ENCODE results near the gene COQ10A. TPM values are rescaled to one million over a fixed set of nuclear protein-coding genes. Genes with fewer than 3 reads are reported as not detected.
"Not testable (repeated sequence)": the region's sequence is repeated elsewhere in the genome, so short reads cannot be mapped to it uniquely, and the experiment has no call there.

Gene COQ10A
- total RNA-seq, 2 donors from 2014 or later, result 20.5 to 23.2 TPM

DNA sequence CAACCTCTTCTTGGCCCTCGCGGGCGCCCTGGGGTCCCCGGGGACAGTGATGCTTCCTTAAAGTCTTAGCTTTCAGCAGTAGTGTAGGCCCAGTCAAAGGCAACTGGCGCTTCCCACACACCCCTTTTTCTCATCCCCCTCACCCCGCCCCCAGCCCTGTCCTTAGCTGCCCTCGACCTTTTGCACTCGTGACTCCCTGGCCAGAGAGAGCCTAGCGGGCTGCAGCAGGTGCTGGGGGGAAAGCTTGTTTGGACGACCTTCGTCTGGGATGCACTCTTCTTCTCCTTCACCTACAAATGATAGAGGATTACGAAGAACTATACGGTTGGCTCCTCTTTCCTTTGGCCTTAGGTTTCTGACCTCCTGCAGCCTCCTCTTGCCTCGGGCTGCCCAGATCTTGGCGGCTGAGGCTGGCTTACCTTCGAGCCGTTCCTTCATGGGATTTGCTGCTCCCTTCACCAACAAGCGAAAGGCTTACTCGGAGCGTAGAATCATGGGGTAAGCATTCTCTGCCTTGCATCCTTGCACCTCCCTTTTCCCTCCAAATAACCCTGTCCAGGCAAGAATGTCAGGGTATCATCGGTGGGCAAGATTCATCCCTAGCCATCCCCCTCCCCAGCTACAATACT lies 815 bp downstream of the COQ10A start:
- no peak overlapping the region for H3K27ac Mint-ChIP-seq
- no peaks in the 10 kb centered on the region for H3K9me3 ChIP-seq (ENCODE audit: control insufficient read depth, low read length)
- no peaks in the 10 kb centered on the region for H3K9me3 Mint-ChIP-seq

DNA sequence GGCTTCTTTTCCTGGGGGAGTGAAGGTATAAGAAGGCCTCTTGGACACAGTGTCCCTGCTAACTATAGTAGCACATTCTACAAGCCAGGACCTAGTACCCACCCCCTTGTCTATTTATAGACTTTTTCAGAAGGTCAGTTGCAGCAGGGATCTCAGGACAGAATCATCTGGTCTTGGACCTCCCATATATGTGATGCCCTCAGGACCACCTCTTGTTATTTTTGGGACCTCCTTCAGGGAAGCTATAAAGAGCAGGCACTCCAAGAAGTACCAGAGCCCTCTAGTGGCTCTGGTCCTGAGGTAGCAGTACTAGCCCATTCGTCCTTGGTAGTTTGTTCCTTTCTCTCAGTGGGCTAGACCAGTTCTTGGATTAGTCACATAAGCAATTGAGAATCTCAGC lies 4.3 kb downstream of the COQ10A start:
- no peak overlapping the region for H3K4me3 ChIP-seq (ENCODE audit: low read length)
- H3K9me3 ChIP-seq (ENCODE audit: control insufficient read depth, low read length), result no peaks in the 10 kb centered on the region
- WGBS, 2 experiments (ENCODE audit: insufficient coverage in 1 of 2, insufficient read length in 1 of 2), result 54% methylated on average over 1 of the region's 1 CpG; no CpG with 5 or more reads in 1 of the 2 experiments
- H3K4me1 Mint-ChIP-seq, result peaks cover 12% of the 10 kb centered on the region
- DNase-seq, result peak; percentile 68
- H3K27me3 ChIP-seq (ENCODE audit: control insufficient read depth, insufficient read depth, low read length, poor library complexity, severe bottlenecking), result no peaks in the 10 kb centered on the region
- H3K27ac ChIP-seq (ENCODE audit: low read depth, low read length), result no peak overlapping the region
- H3K36me3 ChIP-seq (ENCODE audit: control insufficient read depth, insufficient read depth, low read length), result peaks cover 59% of the 10 kb centered on the region
- H3K4me1 ChIP-seq (ENCODE audit: control insufficient read depth, insufficient read depth, low read length), result peaks cover 5% of the 10 kb centered on the region
- H3K9me3 Mint-ChIP-seq, result no peaks in the 10 kb centered on the region
- H3K36me3 Mint-ChIP-seq (ENCODE audit: low read depth), result peaks cover 53% of the 10 kb centered on the region
- peak; percentile 76 for TF ChIP-seq CTCF (conservative IDR thresholded peaks at IDR 0.05)
- no peak overlapping the region for H3K27ac Mint-ChIP-seq
- no peak overlapping the region for H3K4me3 Mint-ChIP-seq
- no peaks in the 10 kb centered on the region for H3K27me3 Mint-ChIP-seq (ENCODE audit: insufficient read depth)
- no peak overlapping the region for H3K9ac ChIP-seq (ENCODE audit: extremely low read depth, low read length, poor library complexity, severe bottlenecking)

More for the DNA sequence above, 815 bp downstream of the COQ10A start:
- Mint-ChIP-seq H3K4me1 (peaks cover 12% of the 10 kb centered on the region), H3K36me3 (ENCODE audit: low read depth) (peaks cover 24% of the 10 kb centered on the region), H3K27me3 (ENCODE audit: insufficient read depth) (no peaks in the 10 kb centered on the region), H3K4me3 (peak overlapping the region; percentile 73)
- TF ChIP-seq CTCF (conservative IDR thresholded peaks at IDR 0.05), result no peak
- Histone ChIP-seq H3K27me3 (ENCODE audit: control insufficient read depth, insufficient read depth, low read length, poor library complexity, severe bottlenecking) (no peaks in the 10 kb centered on the region), H3K4me3 (ENCODE audit: low read length) (peak overlapping the region; percentile 87), H3K27ac (ENCODE audit: low read depth, low read length) (peak overlapping the region; percentile 91), H3K4me1 (ENCODE audit: control insufficient read depth, insufficient read depth, low read length) (peaks cover 5% of the 10 kb centered on the region), H3K9ac (ENCODE audit: extremely low read depth, low read length, poor library complexity, severe bottlenecking) (peak overlapping the region; percentile 72), H3K36me3 (ENCODE audit: control insufficient read depth, insufficient read depth, low read length) (peaks cover 31% of the 10 kb centered on the region)
- DNase-seq, result no peak
- 37 to 38% methylated on average over 17 to 21 of the region's 21 CpGs for WGBS, 2 experiments (ENCODE audit: insufficient coverage in 1 of 2, insufficient read length in 1 of 2)

DNA sequence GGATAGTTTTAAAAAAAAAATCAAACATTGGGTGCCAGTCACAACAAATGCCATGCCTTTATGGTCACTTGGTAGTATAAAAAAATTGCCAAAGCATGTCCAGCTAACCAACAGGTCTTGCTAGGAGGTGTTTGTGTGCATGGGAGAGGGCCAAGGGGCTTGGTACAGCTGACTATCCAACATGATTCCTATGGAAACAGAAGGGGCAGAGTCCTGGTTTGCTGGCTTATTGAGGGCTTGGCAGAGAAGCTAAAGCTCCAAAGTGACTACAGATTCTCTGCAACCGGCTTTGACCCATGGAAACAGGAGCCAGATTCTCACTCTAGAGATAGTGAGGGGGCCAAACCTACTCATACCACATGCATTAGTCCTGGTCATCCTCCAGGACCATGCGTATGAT lies 5.7 kb downstream of the COQ10A start:
- 100% methylated on average over 1 of the region's 2 CpGs for WGBS, 2 experiments (ENCODE audit: insufficient coverage in 1 of 2, insufficient read length in 1 of 2)
- H3K36me3 Mint-ChIP-seq (ENCODE audit: low read depth), result peaks cover 57% of the 10 kb centered on the region
- not testable (repeated sequence) for H3K27ac Mint-ChIP-seq; H3K4me1 Mint-ChIP-seq; H3K4me3 Mint-ChIP-seq; H3K4me3 ChIP-seq (ENCODE audit: low read length); H3K27me3 Mint-ChIP-seq (ENCODE audit: insufficient read depth); H3K9me3 ChIP-seq (ENCODE audit: control insufficient read depth, low read length); DNase-seq; H3K4me1 ChIP-seq (ENCODE audit: control insufficient read depth, insufficient read depth, low read length); H3K9ac ChIP-seq (ENCODE audit: extremely low read depth, low read length, poor library complexity, severe bottlenecking); H3K9me3 Mint-ChIP-seq; H3K27ac ChIP-seq (ENCODE audit: low read depth, low read length); H3K27me3 ChIP-seq (ENCODE audit: control insufficient read depth, insufficient read depth, low read length, poor library complexity, severe bottlenecking)
- peaks cover 66% of the 10 kb centered on the region for H3K36me3 ChIP-seq (ENCODE audit: control insufficient read depth, insufficient read depth, low read length)
